Esophagus muscularis mucosa (tissue), 4 donors: ENCODE data around the gene HOXB5. TPM values are rescaled to one million over a fixed set of nuclear protein-coding genes. Genes with fewer than 3 reads are reported as not detected.

Source experiments
- DNase-seq: peaks from one replicate; pipeline ENCODE4 v3.0.0-alpha.2; 2017; ENCODE audit errors: extremely low spot score
- H3K27ac ChIP-seq, 4 donors: fragments of 200-600 bp; sonication (generic); replicated peaks in 1 of 4; 1 replicate in 3 of 4; 2 replicates in 1 of 4; pipeline ENCODE4 v1.5.1; 2016 to 2019; ENCODE audit warnings: mild to moderate bottlenecking in 1 of 4
- H3K27me3 ChIP-seq, 4 donors: fragments of 200-600 bp; sonication (generic); one replicate each; pipeline versions ENCODE4 v1.5.1 to v1.6.0; 2016 to 2019
- H3K36me3 ChIP-seq, 4 donors: fragments of 200-600 bp; sonication (generic); one replicate each; pipeline ENCODE4 v1.5.1; 2016 to 2019
- H3K4me1 ChIP-seq, 4 donors: fragments of 200-600 bp; sonication (generic); one replicate each; pipeline ENCODE4 v1.5.1; 2016 to 2019
- H3K4me3 ChIP-seq, 4 donors: fragments of 200-600 bp; sonication (generic); 1 replicate in 2 of 4; 2 replicates in 2 of 4; pipeline ENCODE4 v1.5.1; 2016 to 2019; ENCODE audit warnings: mild to moderate bottlenecking in 4 of 4, moderate library complexity in 1 of 4
- H3K9me3 ChIP-seq, 4 donors: fragments of 200-600 bp; sonication (generic); 1 replicate in 3 of 4; 2 replicates in 1 of 4; pipeline ENCODE4 v1.5.1; 2016 to 2019
- CTCF ChIP-seq, 3 experiments: fragments of 200-600 bp in 2 of 3; fragments of 450-650 bp in 1 of 3; sonication (generic) in 2 of 3; IDR thresholded peaks; one replicate each; pipeline ENCODE4 v1.5.1; 2017 to 2019; ENCODE audit warnings: antibody characterized with exemption in 3 of 3, mild to moderate bottlenecking in 2 of 3, moderate library complexity in 1 of 3
- EP300 ChIP-seq: sonication (generic); formaldehyde crosslinking; IDR thresholded peaks from one replicate; pipeline ENCODE4 v1.6.1; 2017; ENCODE audit warnings: antibody characterized with exemption
- POLR2A ChIP-seq: fragments of 450-650 bp; IDR thresholded peaks from one replicate; pipeline ENCODE4 v1.6.1; 2017; ENCODE audit warnings: antibody characterized with exemption, moderate library complexity, mild to moderate bottlenecking, low read depth
- POLR2AphosphoS5 ChIP-seq, 2 donors: sonication (generic); formaldehyde crosslinking; IDR thresholded peaks; one replicate each; pipeline ENCODE4 v1.6.1; 2017; ENCODE audit warnings: antibody characterized with exemption in 2 of 2
- WGBS: methylation state at CpG from one replicate; pipeline ENCODE4 v1.1.5; 2018; 5-methylcytosine and 5-hydroxymethylcytosine counted together
- intact Hi-C: fragments of 100-400 bp; cut with DNase I; formaldehyde crosslinking; loops from one replicate; pipeline ENCODE4 v1.15.1; 2023
- total RNA-seq, 4 donors: library from RNA; depleted of rRNA; stranded (reverse); fragments of >200 nt; gene quantifications; one replicate each; pipeline versions ENCODE4 v1.1.0 to v1.2.1, GENCODE V29; 2016

HOXB5 gene
- total RNA-seq, 4 donors from 2014 or later: 0.17 to 0.83 (median 0.36) TPM

- intact Hi-C loops: loop anchor here (5.0 kb wide), 1 partner anchor 278 kb away; no protein-coding TSS in a partner anchor
- peaks cover 37 to 100% (median 94%) of the 10 kb centered on the region in 4 donors for H3K27me3 ChIP-seq
Measured at GRCh38 chr17:48615047-48615962, 21.7 kb upstream of the HOXB5 start, which contains the start of gene HOXB8. HOXB8 (minus strand) TSS chr17:48615292; CDS start chr17:48614704, 588 bp downstream.

GRCh38 chr17:48613862-48614694 is 20.5 kb upstream of the HOXB5 start:
- intact Hi-C loops: no loop called here
- H3K27ac ChIP-seq: no peak overlapping the region

More at GRCh38 chr17:48615047-48615962, 21.7 kb upstream of the HOXB5 start, which contains the start of gene HOXB8:
- no peak for DNase-seq
- no peak within 1 kb of the TSS for H3K27ac ChIP-seq
- WGBS: 12% methylated on average over 41 of the region's 41 CpGs
- TF ChIP-seq POLR2A (no peak), POLR2AphosphoS5 (IDR thresholded peaks at IDR 0.05) (no peak), EP300 (no peak), CTCF (IDR thresholded peaks at IDR 0.05) (no peak)
- no peaks in the 10 kb centered on the region for H3K36me3 ChIP-seq
- H3K9me3 ChIP-seq: no peaks in the 10 kb centered on the region
- H3K4me3 ChIP-seq: peak within 1 kb of the TSS in 3 of 4 donors; percentile 6 to 37 (median 11)
- peaks cover 45 to 70% (median 62%) of the 10 kb centered on the region in 4 donors for H3K4me1 ChIP-seq

GRCh38 chr17:48612854-48613691 is 19.5 kb upstream of the HOXB5 start:
- H3K36me3 ChIP-seq: no peaks in the 10 kb centered on the region
- no peak for TF ChIP-seq POLR2AphosphoS5 (IDR thresholded peaks at IDR 0.05)
- TF ChIP-seq CTCF (IDR thresholded peaks at IDR 0.05): peak in 1 of 3 experiments; percentile 34
- TF ChIP-seq EP300: no peak
- peaks cover 52 to 60% (median 59%) of the 10 kb centered on the region in 4 donors for H3K4me1 ChIP-seq
- no peak overlapping the region for H3K27ac ChIP-seq
- peak overlapping the region; percentile 27 to 63 (median 44) for H3K4me3 ChIP-seq
- no peaks in the 10 kb centered on the region for H3K9me3 ChIP-seq
- intact Hi-C loops: no loop called here
- 2% methylated on average over 52 of the region's 67 CpGs for WGBS
- no peak for DNase-seq
- H3K27me3 ChIP-seq: peaks cover 38 to 100% (median 95%) of the 10 kb centered on the region in 4 donors

More at GRCh38 chr17:48613862-48614694, 20.5 kb upstream of the HOXB5 start:
- no peak for DNase-seq
- TF ChIP-seq CTCF (IDR thresholded peaks at IDR 0.05): no peak
- no peak for TF ChIP-seq POLR2AphosphoS5 (IDR thresholded peaks at IDR 0.05)
- TF ChIP-seq EP300: no peak
- TF ChIP-seq POLR2A: no peak
- WGBS: 8% methylated on average over 45 of the region's 55 CpGs
- Histone ChIP-seq H3K27me3 (peaks cover 38 to 100% (median 94%) of the 10 kb centered on the region in 4 donors), H3K36me3 (no peaks in the 10 kb centered on the region), H3K9me3 (no peaks in the 10 kb centered on the region), H3K4me1 (peaks cover 52 to 70% (median 68%) of the 10 kb centered on the region in 4 donors), H3K4me3 (peak overlapping the region in 3 of 4 donors; percentile 11 to 45 (median 37))

GRCh38 chr17:48612456-48612853 is 18.9 kb upstream of the HOXB5 start:
- no peaks in the 10 kb centered on the region for H3K9me3 ChIP-seq
- H3K4me1 ChIP-seq: peaks cover 48 to 54% (median 53%) of the 10 kb centered on the region in 4 donors
- intact Hi-C loops: no loop called here
- H3K27ac ChIP-seq: no peak overlapping the region
- no peaks in the 10 kb centered on the region for H3K36me3 ChIP-seq
- H3K4me3 ChIP-seq: peak overlapping the region; percentile 27 to 63 (median 44)
- no peak for TF ChIP-seq POLR2AphosphoS5 (IDR thresholded peaks at IDR 0.05)
- TF ChIP-seq CTCF (IDR thresholded peaks at IDR 0.05): no peak
- TF ChIP-seq EP300: no peak
- no peak for TF ChIP-seq POLR2A
- 4% methylated on average over 15 of the region's 15 CpGs for WGBS
- H3K27me3 ChIP-seq: peaks cover 38 to 100% (median 92%) of the 10 kb centered on the region in 4 donors
- DNase-seq: no peak
